B cell (primary cell): Measurements from ENCODE around the gene PRPF38A. TPM values are rescaled to one million over a fixed set of nuclear protein-coding genes. Genes with fewer than 3 reads are reported as not detected.

Experiments used
- ATAC-seq: fragments of 200-7000 bp; cut with Tn5 transposase; one replicate; pipeline ENCODE4 v1.10.0; 2021; ENCODE audit warnings: low read depth, mild to moderate bottlenecking, moderate number of reproducible peaks, moderate library complexity
- CTCF ChIA-PET: fragments of 350-600 bp; sonication (Branson Sonifier 250); formaldehyde crosslinking; loops from one replicate; lab custom pipeline; 2021; ENCODE audit warnings: antibody characterized with exemption, inconsistent platforms; lab: Charles Lee
- POLR2A ChIA-PET: fragments of 350-600 bp; sonication (Branson Sonifier 250); formaldehyde crosslinking; loops from one replicate; lab custom pipeline; 2021; ENCODE audit warnings: antibody characterized with exemption; lab: Charles Lee
- DNase-seq: peaks from one replicate; pipeline ENCODE4 v3.0.0; 2013
- H2AFZ ChIP-seq: 2 replicates; pipeline ENCODE4 v1.6.1; 2012; ENCODE audit warnings: mild to moderate bottlenecking, low read depth, low read length; ENCODE audit not compliant: insufficient read depth, poor library complexity, severe bottlenecking
- H3K27ac ChIP-seq, 2 donors: 1 replicate in 1 of 2; 2 replicates in 1 of 2; pipeline ENCODE4 v1.5.1; 2012 to 2013; ENCODE audit warnings: low read length in 2 of 2, mild to moderate bottlenecking in 2 of 2, moderate library complexity in 1 of 2
- H3K27me3 ChIP-seq, 4 experiments: fragments of 200-600 bp in 1 of 4; sonication (generic) in 1 of 4; replicated peaks in 1 of 4; 1 replicate in 2 of 4; 2 replicates in 2 of 4; pipeline versions ENCODE4 v1.6.1 to v1.7.0; 2013 to 2016; ENCODE audit warnings: low read length in 3 of 4, mild to moderate bottlenecking in 2 of 4, mixed read lengths in 1 of 4, moderate library complexity in 1 of 4; ENCODE audit not compliant: insufficient read depth in 4 of 4, control insufficient read depth in 3 of 4; ENCODE audit errors: control extremely low read depth in 1 of 4
- H3K36me3 ChIP-seq, 2 experiments: replicated peaks in 1 of 2; 1 replicate in 1 of 2; 2 replicates in 1 of 2; pipeline versions ENCODE4 v1.6.1 to v1.7.1; 2013; ENCODE audit warnings: low read length in 1 of 2; ENCODE audit not compliant: insufficient read depth in 2 of 2, control insufficient read depth in 1 of 2; ENCODE audit errors: control extremely low read depth in 1 of 2, extremely low read depth in 1 of 2
- H3K4me1 ChIP-seq, 2 donors: fragments of 200-600 bp in 1 of 2; sonication (generic) in 1 of 2; 1 replicate in 1 of 2; 2 replicates in 1 of 2; pipeline versions ENCODE4 v1.5.1 to v1.6.1; 2013 to 2017; ENCODE audit warnings: low read length in 2 of 2; ENCODE audit not compliant: control insufficient read depth in 2 of 2, insufficient read depth in 2 of 2
- H3K4me2 ChIP-seq: replicated peaks from 2 replicates; pipeline ENCODE3; 2012; ENCODE audit warnings: mild to moderate bottlenecking, low read depth, low read length; ENCODE audit not compliant: poor library complexity, severe bottlenecking
- H3K4me3 ChIP-seq, 5 experiments: fragments of 200-600 bp in 1 of 5; sonication (generic) in 1 of 5; 1 replicate in 3 of 5; 2 replicates in 2 of 5; pipeline versions ENCODE4 v1.5.1 to v1.7.0; 2011 to 2016; ENCODE audit warnings: low read length in 4 of 5, mild to moderate bottlenecking in 4 of 5, low read depth in 2 of 5, control low read depth in 1 of 5, moderate library complexity in 1 of 5; ENCODE audit not compliant: insufficient read depth in 1 of 5; ENCODE audit errors: control extremely low read depth in 1 of 5, extremely low read depth in 1 of 5
- H3K79me2 ChIP-seq: fragments of 200-600 bp; sonication (generic); one replicate; pipeline ENCODE4 v1.6.0; 2016; ENCODE audit warnings: low read length; ENCODE audit not compliant: control insufficient read depth, insufficient read depth
- H3K9ac ChIP-seq: fragments of 200-600 bp; sonication (generic); 2 replicates; pipeline ENCODE4 v1.6.1; 2017; ENCODE audit warnings: mild to moderate bottlenecking, low read length, moderate library complexity
- H3K9me3 ChIP-seq, 3 donors: one replicate each; pipeline versions ENCODE4 v1.6.1 to v1.7.1; 2013; ENCODE audit warnings: low read length in 2 of 3; ENCODE audit not compliant: control insufficient read depth in 2 of 3, insufficient read depth in 1 of 3; ENCODE audit errors: control extremely low read depth in 1 of 3
- H4K20me1 ChIP-seq: 2 replicates; pipeline ENCODE4 v1.6.0; 2012; ENCODE audit warnings: mild to moderate bottlenecking, low read length; ENCODE audit not compliant: insufficient read depth, control insufficient read depth, poor library complexity, severe bottlenecking
- H3K27ac Mint-ChIP-seq: one replicate; pipeline ENCODE4 v1.8.0; 2021; ENCODE audit warnings: mixed read lengths
- H3K27me3 Mint-ChIP-seq: one replicate; pipeline ENCODE4 v1.8.0; 2021; ENCODE audit warnings: mixed read lengths
- H3K4me1 Mint-ChIP-seq: one replicate; pipeline ENCODE4 v1.8.0; 2021; ENCODE audit warnings: mixed read lengths
- H3K4me3 Mint-ChIP-seq: one replicate; pipeline ENCODE4 v1.8.0; 2021; ENCODE audit warnings: mixed read lengths
- H3K9me3 Mint-ChIP-seq: one replicate; pipeline ENCODE4 v1.8.0; 2022; ENCODE audit warnings: mixed read lengths; ENCODE audit not compliant: insufficient read depth
- CTCF ChIP-seq: fragments of 200-600 bp; IDR thresholded peaks from one replicate; pipeline ENCODE4 v1.8.0; 2022; ENCODE audit warnings: antibody characterized with exemption, mild to moderate bottlenecking
- EZH2 ChIP-seq: IDR thresholded peaks from 2 replicates; pipeline ENCODE4 v1.6.1; 2012; ENCODE audit warnings: borderline replicate concordance, low read depth, mild to moderate bottlenecking, moderate library complexity, low read length; ENCODE audit not compliant: insufficient read depth, poor library complexity, severe bottlenecking
- WGBS: methylation state at CpG from one replicate; pipeline ENCODE4 v1.1.5; 2013; ENCODE audit warnings: missing lambda C conversion rate; ENCODE audit not compliant: insufficient coverage; 5-methylcytosine and 5-hydroxymethylcytosine counted together
- intact Hi-C: fragments of 100-400 bp; cut with micrococcal nuclease; formaldehyde crosslinking; loops from one replicate; pipeline ENCODE4 v1.10.0; 2022
- polyA minus RNA-seq: library from RNA; depleted of rRNA, polyadenylated mRNA; stranded (reverse); fragments of >200 nt; gene quantifications from 2 replicates; pipeline ENCODE4 v1.2.3, GENCODE V29; 2012
- polyA plus RNA-seq: library from polyadenylated mRNA; depleted of rRNA; stranded (reverse); fragments of >200 nt; gene quantifications from 2 replicates; pipeline ENCODE4 v1.2.3, GENCODE V29; 2012
- total RNA-seq, 2 donors: library from RNA; stranded (reverse); fragments of 120-200 nt in 1 of 2; gene quantifications; 1 replicate in 1 of 2; 2 replicates in 1 of 2; pipeline versions ENCODE4 v1.2.3 to v1.2.4, GENCODE V29; 2013 to 2022

Gene PRPF38A
- total RNA-seq (68.1 and 69.8 TPM in 2 replicates), polyA plus RNA-seq (21.8 and 26.8 TPM in 2 replicates), polyA minus RNA-seq (22.5 and 25.7 TPM in 2 replicates)
- total RNA-seq (2013), result 34.2 TPM

DNA sequence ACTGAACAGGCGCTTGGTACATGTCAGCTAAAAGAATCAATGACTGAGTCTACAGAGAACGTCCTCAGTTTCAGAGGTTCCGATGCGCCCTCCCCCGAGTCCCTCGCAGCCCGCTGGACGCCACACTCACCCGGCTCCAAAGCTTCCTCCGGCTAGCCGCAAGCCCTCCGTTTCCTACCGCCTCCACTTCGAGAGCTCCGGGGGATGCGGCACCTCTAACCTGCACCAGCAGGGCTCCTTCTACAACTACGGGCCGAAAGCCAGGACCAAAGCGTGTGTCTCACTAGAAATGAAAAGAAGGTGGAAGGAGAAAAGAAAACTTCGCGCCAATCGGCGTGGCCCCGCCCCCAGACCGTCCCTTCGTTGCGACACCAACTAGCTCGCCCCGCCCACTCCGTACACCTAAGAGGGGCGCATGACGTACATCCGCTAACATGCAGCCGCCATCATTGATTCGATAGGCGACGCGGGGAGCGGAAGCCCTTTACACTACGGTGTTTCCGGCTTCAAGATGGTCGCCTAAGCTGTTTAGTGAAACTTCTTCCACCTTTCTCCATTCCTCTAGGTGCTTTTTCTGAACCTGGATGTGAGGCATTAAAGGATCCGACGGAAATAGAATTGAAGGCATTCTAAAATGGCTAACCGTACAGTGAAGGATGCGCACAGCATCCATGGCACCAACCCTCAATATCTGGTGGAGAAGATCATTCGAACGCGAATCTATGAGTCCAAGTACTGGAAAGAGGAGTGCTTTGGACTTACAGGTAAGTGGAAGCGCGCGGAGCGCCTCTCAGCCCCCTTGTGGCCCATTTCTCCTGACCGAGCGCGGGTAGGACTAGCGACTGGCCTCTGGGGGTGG lies at the start of gene PRPF38A, which contains the start of gene ORC1:
TSS of gene PRPF38A (plus strand) at position 487 of the 859 bp plus-strand sequence. CDS start at position 635, 148 bp downstream.
TSS of gene ORC1 (minus strand) at position 308 of the 859 bp plus-strand sequence. CDS start 2,200 bp downstream, outside the sequence.
- H3K27ac Mint-ChIP-seq, result peak within 1 kb of the TSS; percentile 96
- no peaks in the 10 kb centered on the region for H3K9me3 Mint-ChIP-seq
- intact Hi-C loops, result loop anchor here (1.0 to 10.0 kb wide), 7 partner anchors 38 to 520 kb away; partner anchors contain the start of genes BTF3L4, CC2D1B, ECHDC2 and SCP2
- Histone ChIP-seq H3K79me2 (peaks cover 45% of the 10 kb centered on the region), H3K27ac (peak within 1 kb of the TSS; percentile 91 to 95), H3K4me3 (peak within 1 kb of the TSS; percentile 76 to 99 (median 95)), H3K4me1 (peaks cover 15 to 22% of the 10 kb centered on the region in 2 donors), H3K9me3 (no peaks in the 10 kb centered on the region), H3K27me3 (no peaks in the 10 kb centered on the region), H3K36me3 (peaks cover 4 to 24% of the 10 kb centered on the region in 2 experiments), H4K20me1 (no peaks in the 10 kb centered on the region), H3K9ac (peak within 1 kb of the TSS; percentile 98), H3K4me2 (peak within 1 kb of the TSS; percentile 83), H2AFZ (peak within 1 kb of the TSS; percentile 97)
- no peak for TF ChIP-seq EZH2
- peak; percentile 60 for TF ChIP-seq CTCF
- no peaks in the 10 kb centered on the region for H3K27me3 Mint-ChIP-seq
- H3K4me1 Mint-ChIP-seq, result peaks cover 32% of the 10 kb centered on the region
- peak; percentile 98 for ATAC-seq
- ChIA-PET CTCF (interaction anchor here (0.5 to 2.8 kb wide), 10 partner anchors 9 to 299 kb away, joined by 3 to 22 read pairs (median 3); partner anchors contain the start of gene CC2D1B), POLR2A (interaction anchor here (0.6 to 2.2 kb wide), 5 partner anchors 38 to 542 kb away, joined by 3 to 12 read pairs (median 8); partner anchors contain the start of genes CC2D1B, TUT4 and TXNDC12)
- under 1% methylated on average over 54 of the region's 57 CpGs for whole genome bisulfite sequencing
- peak; percentile 98 for DNase-seq
- peak within 1 kb of the TSS; percentile 100 for H3K4me3 Mint-ChIP-seq
